CD4-positive, alpha-beta T cell treated with Interleukin-17A for 1 hour (primary cell): ENCODE measurements around the gene C1orf167.

ENCODE experiments used
- DNase-seq: peaks from one replicate; pipeline ENCODE4 v3.0.0-alpha.2; 2020

Gene C1orf167

GRCh38 chr1:11837767-11838348 lies 75.9 kb downstream of the C1orf167 start:
- no peak for DNase-seq

GRCh38 chr1:11838349-11839272 lies 76.6 kb downstream of the C1orf167 start:
- peak; percentile 76 for DNase-seq
